Kidney (tissue), 14 donors: Measurements from ENCODE around the gene SPOP. TPM values are rescaled to one million over a fixed set of nuclear protein-coding genes. Genes with fewer than 3 reads are reported as not detected.
A peak's percentile ranks its signal among the peaks of the same experiment; 100 is the strongest.

Experiments
- DNase-seq, 5 donors: peaks; one replicate each; pipeline ENCODE4 v3.0.0-alpha.2; 2013 to 2020
- FAIRE-seq: peaks from 2 replicates; lab custom pipeline; 2012; peaks lifted over from hg19 to GRCh38; lab: Jason Lieb, UNC
- H3K27ac ChIP-seq, 2 donors: one replicate each; pipeline ENCODE4 v1.7.0; 2013; ENCODE audit warnings: low read depth in 2 of 2, low read length in 2 of 2, inconsistent platforms in 1 of 2
- H3K27me3 ChIP-seq: one replicate; pipeline ENCODE4 v1.7.1; 2013; ENCODE audit warnings: low read length, inconsistent platforms; ENCODE audit not compliant: control insufficient read depth, insufficient read depth
- H3K36me3 ChIP-seq, 3 donors: one replicate each; pipeline versions ENCODE4 v1.7.0 to v1.7.1; 2013; ENCODE audit warnings: low read length in 3 of 3, control low read depth in 1 of 3, inconsistent platforms in 1 of 3; ENCODE audit not compliant: insufficient read depth in 3 of 3, control insufficient read depth in 2 of 3
- H3K4me1 ChIP-seq, 3 donors: one replicate each; pipeline versions ENCODE4 v1.7.0 to v1.7.1; 2013; ENCODE audit warnings: low read length in 3 of 3, inconsistent platforms in 1 of 3, low read depth in 1 of 3; ENCODE audit not compliant: control insufficient read depth in 2 of 3, insufficient read depth in 2 of 3
- H3K4me3 ChIP-seq, 3 donors: one replicate each; pipeline versions ENCODE4 v1.7.0 to v1.8.1; 2013; ENCODE audit warnings: low read length in 3 of 3, control low read depth in 1 of 3, inconsistent platforms in 1 of 3
- H3K9ac ChIP-seq, 3 donors: one replicate each; pipeline versions ENCODE4 v1.7.0 to v1.7.1; 2013; ENCODE audit warnings: low read length in 3 of 3, control low read depth in 1 of 3, inconsistent platforms in 1 of 3
- H3K9me3 ChIP-seq, 3 donors: one replicate each; pipeline versions ENCODE4 v1.7.0 to v1.7.1; 2013; ENCODE audit warnings: low read length in 3 of 3, control low read depth in 1 of 3, inconsistent platforms in 1 of 3; ENCODE audit not compliant: control insufficient read depth in 2 of 3, insufficient read depth in 1 of 3
- CTCF ChIP-seq: IDR thresholded peaks from 3 replicates; pipeline ENCODE4 v1.5.1; 2012; ENCODE audit warnings: mild to moderate bottlenecking, moderate library complexity, borderline replicate concordance; ENCODE audit not compliant: insufficient read depth; ENCODE audit errors: extremely low read depth
- intact Hi-C: fragments of 100-400 bp; cut with DNase I; formaldehyde crosslinking; loops from one replicate; pipeline ENCODE4 v1.11.1; 2022
- polyA plus RNA-seq: library from polyadenylated mRNA; stranded (reverse); fragments of 350-450 nt; fragmentation: Illumina TruSeq; extraction: RNeasy Lipid Tissue Mini Kit (QIAGEN cat#74804); gene quantifications from one replicate; pipeline ENCODE4 v1.2.3, GENCODE V29; 2014; ENCODE audit warnings: low read depth, low replicate concordance; ENCODE audit not compliant: insufficient read depth
- total RNA-seq: library from RNA; stranded (reverse); fragmentation: NEBNext Ultra II Directional; extraction: Animal tissue kit (Norgen Biotek cat#: 25700); gene quantifications from one replicate; pipeline ENCODE4 v1.2.1, GENCODE V29; 2021
- donor health status: control.
- donor health status: control.
- donor health status: control.
- donor health status: control.
- donor health status: control.
- donor health status: DM: yes; HTN: yes; CAD: no.
- donor health status: Normal renal cell carcinoma (clear cell type).

Gene SPOP
- total and polyA plus RNA-seq, 2 donors from 2014 or later: 28.2 to 73.8 TPM

GRCh38 chr17:49634485-49634860 is 43.4 kb downstream of the SPOP start:
- H3K4me1 ChIP-seq: peaks cover 0 to 26% (median 8%) of the 10 kb centered on the region in 3 donors
- TF ChIP-seq CTCF: no peak
- no peak overlapping the region for H3K4me3 ChIP-seq
- H3K9ac ChIP-seq: no peak overlapping the region
- H3K9me3 ChIP-seq: no peaks in the 10 kb centered on the region
- FAIRE-seq (no peak), DNase-seq (peak in 1 of 5 donors; percentile 46)
- no peaks in the 10 kb centered on the region for H3K36me3 ChIP-seq
- no peaks in the 10 kb centered on the region for H3K27me3 ChIP-seq
- intact Hi-C loops: no loop called here
- no peak overlapping the region for H3K27ac ChIP-seq

DNA sequence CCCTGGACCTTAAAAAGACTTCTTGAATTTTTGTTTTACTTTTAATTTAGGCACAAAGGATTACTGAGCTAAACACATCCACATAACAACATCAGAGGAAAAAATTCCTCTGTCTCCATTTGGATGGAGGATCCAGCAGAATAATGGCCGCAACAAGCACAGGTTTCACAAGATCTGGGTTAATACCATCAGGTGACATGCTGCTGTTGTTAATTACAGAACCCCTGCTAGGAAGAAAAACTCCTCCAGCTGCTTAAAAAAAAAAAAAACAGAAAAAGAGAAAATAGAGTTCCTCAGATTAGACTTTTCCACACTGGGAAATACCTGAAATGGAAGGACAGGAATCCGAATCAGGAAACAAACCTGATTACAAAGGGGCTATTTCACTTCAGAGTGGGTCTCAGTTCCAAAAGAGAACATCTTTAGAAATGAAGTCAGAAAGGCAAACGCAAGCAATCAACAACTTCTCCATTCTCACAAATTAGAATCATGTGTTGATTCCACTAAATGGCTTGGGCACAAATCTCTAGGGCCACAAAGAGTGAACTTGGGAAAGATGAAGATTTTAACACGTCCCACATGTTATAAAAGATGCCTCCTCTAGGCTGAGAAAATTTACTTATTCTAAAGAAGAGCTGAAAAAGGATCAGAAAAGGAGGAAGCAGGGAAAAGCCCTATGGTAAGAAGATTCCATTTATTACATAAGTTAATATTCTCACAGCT is 44.0 kb downstream of the SPOP start:
- no peak for FAIRE-seq
- no peak for TF ChIP-seq CTCF
- H3K9ac ChIP-seq: no peak overlapping the region
- no peaks in the 10 kb centered on the region for H3K27me3 ChIP-seq
- intact Hi-C loops: no loop called here
- no peak overlapping the region for H3K4me3 ChIP-seq
- DNase-seq: no peak
- peaks cover 0 to 27% (median 8%) of the 10 kb centered on the region in 3 donors for H3K4me1 ChIP-seq
- H3K27ac ChIP-seq: no peak overlapping the region
- H3K36me3 ChIP-seq: no peaks in the 10 kb centered on the region
- no peaks in the 10 kb centered on the region for H3K9me3 ChIP-seq

DNA sequence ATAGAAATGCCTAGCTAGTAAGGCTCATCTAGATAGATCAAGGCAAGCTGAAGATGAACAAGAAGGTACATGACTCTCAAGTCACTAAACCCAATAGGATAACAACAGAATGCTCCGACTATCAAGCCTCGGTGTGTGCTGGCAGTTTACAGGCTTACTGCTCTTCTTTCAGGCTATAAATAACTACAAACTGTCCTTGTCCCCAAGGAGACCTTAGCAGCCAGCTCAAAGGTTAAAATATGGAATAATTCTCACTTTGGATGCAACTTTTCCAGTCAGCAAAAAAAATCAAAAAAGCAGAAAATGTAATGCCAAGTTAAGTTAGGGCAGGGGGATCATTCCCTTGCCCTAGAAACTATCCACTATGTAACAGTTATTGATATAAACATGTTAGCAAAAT is 44.6 kb downstream of the SPOP start:
- H3K9me3 ChIP-seq: no peaks in the 10 kb centered on the region
- no peaks in the 10 kb centered on the region for H3K36me3 ChIP-seq
- H3K4me3 ChIP-seq: no peak overlapping the region
- FAIRE-seq (no peak), DNase-seq (no peak)
- no peak overlapping the region for H3K27ac ChIP-seq
- no peak for TF ChIP-seq CTCF
- no peaks in the 10 kb centered on the region for H3K27me3 ChIP-seq
- peaks cover 0 to 27% (median 8%) of the 10 kb centered on the region in 3 donors for H3K4me1 ChIP-seq
- no peak overlapping the region for H3K9ac ChIP-seq
- intact Hi-C loops: no loop called here
